Activated CD8-positive, alpha-beta T cell treated with anti-CD3 and anti-CD28 coated beads for 36 hours (primary cell): ENCODE data around the gene STK38L. TPM values are rescaled to one million over a fixed set of nuclear protein-coding genes. Genes with fewer than 3 reads are reported as not detected.

Experiments
- ATAC-seq: fragments of 200-7000 bp; cut with Tn5 transposase; one replicate; pipeline ENCODE4 v1.10.0; 2021; ENCODE audit warnings: mild to moderate bottlenecking, moderate library complexity
- CTCF ChIA-PET: fragments of 350-600 bp; sonication (Branson Sonifier 250); formaldehyde crosslinking; loops from one replicate; lab custom pipeline; 2021; ENCODE audit warnings: antibody characterized with exemption; lab: Charles Lee
- POLR2A ChIA-PET: fragments of 350-600 bp; sonication (Branson Sonifier 250); formaldehyde crosslinking; loops from one replicate; lab custom pipeline; 2021; ENCODE audit warnings: antibody characterized with exemption; lab: Charles Lee
- DNase-seq: peaks from one replicate; pipeline ENCODE4 v3.0.0-alpha.2; 2020
- H3K27ac Mint-ChIP-seq: one replicate; pipeline ENCODE4 v1.8.0; 2021; ENCODE audit warnings: mild to moderate bottlenecking, mixed read lengths
- H3K27me3 Mint-ChIP-seq: one replicate; pipeline ENCODE4 v1.8.0; 2021; ENCODE audit warnings: mixed read lengths
- H3K36me3 Mint-ChIP-seq: one replicate; pipeline ENCODE4 v1.8.0; 2021; ENCODE audit warnings: low read depth, mixed read lengths
- H3K4me1 Mint-ChIP-seq: one replicate; pipeline ENCODE4 v1.8.0; 2021; ENCODE audit warnings: low read depth, mixed read lengths
- H3K4me3 Mint-ChIP-seq: one replicate; pipeline ENCODE4 v1.8.0; 2021; ENCODE audit warnings: mild to moderate bottlenecking, moderate library complexity, mixed read lengths
- H3K9me3 Mint-ChIP-seq: one replicate; pipeline ENCODE4 v1.8.0; 2021; ENCODE audit warnings: mixed read lengths
- CTCF ChIP-seq: fragments of 200-600 bp; IDR thresholded peaks from one replicate; pipeline ENCODE4 v1.8.0; 2022; ENCODE audit warnings: antibody characterized with exemption, mild to moderate bottlenecking
- intact Hi-C: fragments of 100-400 bp; cut with micrococcal nuclease; formaldehyde crosslinking; loops from one replicate; pipeline ENCODE4 v1.10.0; 2022
- total RNA-seq, 2 experiments: library from RNA; stranded (reverse); gene quantifications; one replicate each; pipeline ENCODE4 v1.2.3, GENCODE V29; 2021

The STK38L gene
- total RNA-seq, 2 experiments from 2014 or later: 23.5 to 27.6 TPM

- Mint-ChIP-seq H3K9me3 (no peaks in the 10 kb centered on the region), H3K4me1 (peaks cover 2% of the 10 kb centered on the region), H3K36me3 (peaks cover 2% of the 10 kb centered on the region), H3K4me3 (no peak overlapping the region), H3K27ac (no peak overlapping the region), H3K27me3 (no peaks in the 10 kb centered on the region)
- no peak for DNase-seq
- intact Hi-C loops: no loop called here
- ChIA-PET CTCF (no interaction called here), POLR2A (no interaction called here)
- no peak for ATAC-seq
- TF ChIP-seq CTCF: no peak
Observed at GRCh38 chr12:27291862-27292261, 47.8 kb downstream of the STK38L start.

- no peak for TF ChIP-seq CTCF
- ATAC-seq: no peak
Observed at GRCh38 chr12:27292718-27293117, 48.6 kb downstream of the STK38L start.

GRCh38 chr12:27293463-27293862, 49.4 kb downstream of the STK38L start:
- Mint-ChIP-seq H3K27ac (no peak overlapping the region), H3K9me3 (no peaks in the 10 kb centered on the region), H3K4me1 (peaks cover 5% of the 10 kb centered on the region), H3K36me3 (peaks cover 3% of the 10 kb centered on the region), H3K27me3 (no peaks in the 10 kb centered on the region), H3K4me3 (no peak overlapping the region)
- POLR2A ChIA-PET: no interaction called here
- DNase-seq (no peak), ATAC-seq (no peak)
- CTCF ChIA-PET: no interaction called here
- TF ChIP-seq CTCF: no peak
- intact Hi-C loops: no loop called here

More at GRCh38 chr12:27292718-27293117, 48.6 kb downstream of the STK38L start:
- H3K27me3 Mint-ChIP-seq: no peaks in the 10 kb centered on the region
- H3K36me3 Mint-ChIP-seq: peaks cover 2% of the 10 kb centered on the region
- H3K4me1 Mint-ChIP-seq: peaks cover 4% of the 10 kb centered on the region
- no peak overlapping the region for H3K27ac Mint-ChIP-seq
- intact Hi-C loops: no loop called here
- DNase-seq: no peak
- H3K9me3 Mint-ChIP-seq: no peaks in the 10 kb centered on the region
- ChIA-PET POLR2A (no interaction called here), CTCF (no interaction called here)
- no peak overlapping the region for H3K4me3 Mint-ChIP-seq

- H3K27me3 Mint-ChIP-seq: no peaks in the 10 kb centered on the region
- no peak overlapping the region for H3K27ac Mint-ChIP-seq
- intact Hi-C loops: no loop called here
- peaks cover 4% of the 10 kb centered on the region for H3K4me1 Mint-ChIP-seq
- H3K36me3 Mint-ChIP-seq: peaks cover 12% of the 10 kb centered on the region
- DNase-seq (no peak), ATAC-seq (no peak)
- ChIA-PET POLR2A (no interaction called here), CTCF (interaction anchor here (1.1 to 3.0 kb wide), 4 partner anchors 10 to 281 kb away, joined by 3 to 17 read pairs (median 4); no protein-coding TSS in a partner anchor)
- no peak for TF ChIP-seq CTCF
- H3K9me3 Mint-ChIP-seq: no peaks in the 10 kb centered on the region
- no peak overlapping the region for H3K4me3 Mint-ChIP-seq
Observed at GRCh38 chr12:27296674-27297073, 52.6 kb downstream of the STK38L start.

GRCh38 chr12:27297566-27297965, 53.5 kb downstream of the STK38L start:
- Mint-ChIP-seq H3K9me3 (no peaks in the 10 kb centered on the region), H3K27ac (no peak overlapping the region), H3K4me1 (peaks cover 4% of the 10 kb centered on the region), H3K27me3 (no peaks in the 10 kb centered on the region), H3K36me3 (peaks cover 12% of the 10 kb centered on the region), H3K4me3 (no peak overlapping the region)
- POLR2A ChIA-PET: no interaction called here
- peak; percentile 24 for ATAC-seq
- no peak for TF ChIP-seq CTCF
- intact Hi-C loops: no loop called here
- CTCF ChIA-PET: interaction anchor here (1.1 to 3.0 kb wide), 4 partner anchors 9 to 282 kb away, joined by 3 to 17 read pairs (median 4); no protein-coding TSS in a partner anchor
- DNase-seq: peak; percentile 15
